Measurements from ENCODE around the gene PDK2. TPM values are rescaled to one million over a fixed set of nuclear protein-coding genes. Genes with fewer than 3 reads are reported as not detected.

PDK2 gene
- total RNA-seq, 3 donors from 2014 or later, result 8.8 to 11.7 (median 9.2) TPM

GRCh38 chr17:50063561-50064252, 31.4 kb upstream of the PDK2 start:
- DNase-seq (no peak), ATAC-seq (no peak)
- Mint-ChIP-seq H3K4me1 (ENCODE audit: low read depth) (no peaks in the 10 kb centered on the region), H3K4me3 (no peak overlapping the region), H3K9me3 (no peaks in the 10 kb centered on the region), H3K36me3 (ENCODE audit: insufficient read depth) (peaks cover 10% of the 10 kb centered on the region), H3K27me3 (ENCODE audit: low read depth) (no peaks in the 10 kb centered on the region)

- Mint-ChIP-seq H3K36me3 (ENCODE audit: insufficient read depth) (peaks cover 10% of the 10 kb centered on the region), H3K4me1 (ENCODE audit: low read depth) (no peaks in the 10 kb centered on the region), H3K9me3 (no peaks in the 10 kb centered on the region), H3K4me3 (no peak overlapping the region), H3K27me3 (ENCODE audit: low read depth) (no peaks in the 10 kb centered on the region)
- DNase-seq, result no peak
- no peak for ATAC-seq
These were observed 30.7 kb upstream of the PDK2 start for GRCh38 chr17:50064253-50065001.

- no peaks in the 10 kb centered on the region for H3K4me1 Mint-ChIP-seq (ENCODE audit: low read depth)
- no peaks in the 10 kb centered on the region for H3K9me3 Mint-ChIP-seq
- DNase-seq (no peak), ATAC-seq (no peak)
- no peaks in the 10 kb centered on the region for H3K27me3 Mint-ChIP-seq (ENCODE audit: low read depth)
- H3K4me3 Mint-ChIP-seq, result no peak overlapping the region
- peaks cover 14% of the 10 kb centered on the region for H3K36me3 Mint-ChIP-seq (ENCODE audit: insufficient read depth)
These were observed 30.1 kb upstream of the PDK2 start for GRCh38 chr17:50065056-50065455.

GRCh38 chr17:50066995-50067394, 28.2 kb upstream of the PDK2 start:
- Mint-ChIP-seq H3K36me3 (ENCODE audit: insufficient read depth) (peaks cover 22% of the 10 kb centered on the region), H3K4me1 (ENCODE audit: low read depth) (no peaks in the 10 kb centered on the region)

GRCh38 chr17:50067996-50068395, 27.2 kb upstream of the PDK2 start:
- Mint-ChIP-seq H3K36me3 (ENCODE audit: insufficient read depth) (peaks cover 24% of the 10 kb centered on the region), H3K9me3 (no peaks in the 10 kb centered on the region), H3K27me3 (ENCODE audit: low read depth) (no peaks in the 10 kb centered on the region), H3K4me3 (no peak overlapping the region), H3K4me1 (ENCODE audit: low read depth) (no peaks in the 10 kb centered on the region)
- ATAC-seq (no peak), DNase-seq (no peak)

More at GRCh38 chr17:50066995-50067394, 28.2 kb upstream of the PDK2 start:
- no peaks in the 10 kb centered on the region for H3K9me3 Mint-ChIP-seq
- DNase-seq, result no peak
- ATAC-seq, result no peak
- H3K4me3 Mint-ChIP-seq, result no peak overlapping the region
- H3K27me3 Mint-ChIP-seq (ENCODE audit: low read depth), result no peaks in the 10 kb centered on the region

- no peak overlapping the region for H3K4me3 Mint-ChIP-seq
- DNase-seq, result no peak
- H3K4me1 Mint-ChIP-seq (ENCODE audit: low read depth), result no peaks in the 10 kb centered on the region
- H3K27me3 Mint-ChIP-seq (ENCODE audit: low read depth), result no peaks in the 10 kb centered on the region
- no peak for ATAC-seq
- no peaks in the 10 kb centered on the region for H3K9me3 Mint-ChIP-seq
- H3K36me3 Mint-ChIP-seq (ENCODE audit: insufficient read depth), result peaks cover 16% of the 10 kb centered on the region
These were observed 24.1 kb upstream of the PDK2 start for GRCh38 chr17:50070908-50071680.

GRCh38 chr17:50071692-50072091, 23.5 kb upstream of the PDK2 start:
- Mint-ChIP-seq H3K9me3 (no peaks in the 10 kb centered on the region), H3K4me3 (no peak overlapping the region), H3K4me1 (ENCODE audit: low read depth) (no peaks in the 10 kb centered on the region), H3K36me3 (ENCODE audit: insufficient read depth) (peaks cover 16% of the 10 kb centered on the region), H3K27me3 (ENCODE audit: low read depth) (no peaks in the 10 kb centered on the region)
- ATAC-seq, result no peak
- DNase-seq, result no peak

- Mint-ChIP-seq H3K36me3 (ENCODE audit: insufficient read depth) (peaks cover 16% of the 10 kb centered on the region), H3K4me1 (ENCODE audit: low read depth) (no peaks in the 10 kb centered on the region), H3K4me3 (no peak overlapping the region), H3K27me3 (ENCODE audit: low read depth) (no peaks in the 10 kb centered on the region), H3K9me3 (no peaks in the 10 kb centered on the region)
- ATAC-seq (no peak), DNase-seq (no peak)
These were observed 23.0 kb upstream of the PDK2 start for GRCh38 chr17:50072130-50072529.

- peaks cover 16% of the 10 kb centered on the region for H3K36me3 Mint-ChIP-seq (ENCODE audit: insufficient read depth)
- no peaks in the 10 kb centered on the region for H3K9me3 Mint-ChIP-seq
- no peak for DNase-seq
- no peak overlapping the region for H3K4me3 Mint-ChIP-seq
- H3K4me1 Mint-ChIP-seq (ENCODE audit: low read depth), result no peaks in the 10 kb centered on the region
- H3K27me3 Mint-ChIP-seq (ENCODE audit: low read depth), result no peaks in the 10 kb centered on the region
- ATAC-seq, result no peak
These were observed 22.2 kb upstream of the PDK2 start for GRCh38 chr17:50072925-50073324.

- ATAC-seq, result no peak
These were observed 20.9 kb upstream of the PDK2 start for GRCh38 chr17:50074227-50074626.

GRCh38 chr17:50075446-50076032, 19.6 kb upstream of the PDK2 start:
- no peak for ATAC-seq
- Mint-ChIP-seq H3K4me3 (no peak overlapping the region), H3K36me3 (ENCODE audit: insufficient read depth) (peaks cover 10% of the 10 kb centered on the region), H3K4me1 (ENCODE audit: low read depth) (no peaks in the 10 kb centered on the region), H3K27me3 (ENCODE audit: low read depth) (no peaks in the 10 kb centered on the region), H3K9me3 (no peaks in the 10 kb centered on the region)
- DNase-seq, result no peak

More at GRCh38 chr17:50074227-50074626, 20.9 kb upstream of the PDK2 start:
- H3K4me3 Mint-ChIP-seq, result no peak overlapping the region
- no peaks in the 10 kb centered on the region for H3K4me1 Mint-ChIP-seq (ENCODE audit: low read depth)
- H3K27me3 Mint-ChIP-seq (ENCODE audit: low read depth), result no peaks in the 10 kb centered on the region
- no peak for DNase-seq
- H3K36me3 Mint-ChIP-seq (ENCODE audit: insufficient read depth), result peaks cover 14% of the 10 kb centered on the region
- no peaks in the 10 kb centered on the region for H3K9me3 Mint-ChIP-seq

GRCh38 chr17:50076221-50076590, 18.9 kb upstream of the PDK2 start:
- Mint-ChIP-seq H3K4me1 (ENCODE audit: low read depth) (no peaks in the 10 kb centered on the region), H3K9me3 (no peaks in the 10 kb centered on the region), H3K4me3 (no peak overlapping the region), H3K36me3 (ENCODE audit: insufficient read depth) (peaks cover 10% of the 10 kb centered on the region), H3K27me3 (ENCODE audit: low read depth) (no peaks in the 10 kb centered on the region)
- ATAC-seq (no peak), DNase-seq (no peak)

- H3K9me3 Mint-ChIP-seq, result no peaks in the 10 kb centered on the region
- peaks cover 5% of the 10 kb centered on the region for H3K36me3 Mint-ChIP-seq (ENCODE audit: insufficient read depth)
- H3K4me3 Mint-ChIP-seq, result no peak overlapping the region
- DNase-seq (no peak), ATAC-seq (no peak)
- H3K4me1 Mint-ChIP-seq (ENCODE audit: low read depth), result no peaks in the 10 kb centered on the region
- no peaks in the 10 kb centered on the region for H3K27me3 Mint-ChIP-seq (ENCODE audit: low read depth)
These were observed 18.4 kb upstream of the PDK2 start for GRCh38 chr17:50076591-50077235.

- no peaks in the 10 kb centered on the region for H3K9me3 Mint-ChIP-seq
- no peak for ATAC-seq
- H3K4me1 Mint-ChIP-seq (ENCODE audit: low read depth), result no peaks in the 10 kb centered on the region
- no peak overlapping the region for H3K4me3 Mint-ChIP-seq
- no peaks in the 10 kb centered on the region for H3K27me3 Mint-ChIP-seq (ENCODE audit: low read depth)
- no peak for DNase-seq
- H3K36me3 Mint-ChIP-seq (ENCODE audit: insufficient read depth), result peaks cover 2% of the 10 kb centered on the region
These were observed 16.7 kb upstream of the PDK2 start for GRCh38 chr17:50078430-50078829.

All from activated T-cell treated with anti-CD3 and anti-CD28 coated beads, Interleukin-2, amount 50 U/mL, for 4 hours (primary cell).